Measurements from ENCODE around the gene NR1I3.
A peak's percentile ranks its signal among the peaks of the same experiment; 100 is the strongest.

The NR1I3 gene

DNA sequence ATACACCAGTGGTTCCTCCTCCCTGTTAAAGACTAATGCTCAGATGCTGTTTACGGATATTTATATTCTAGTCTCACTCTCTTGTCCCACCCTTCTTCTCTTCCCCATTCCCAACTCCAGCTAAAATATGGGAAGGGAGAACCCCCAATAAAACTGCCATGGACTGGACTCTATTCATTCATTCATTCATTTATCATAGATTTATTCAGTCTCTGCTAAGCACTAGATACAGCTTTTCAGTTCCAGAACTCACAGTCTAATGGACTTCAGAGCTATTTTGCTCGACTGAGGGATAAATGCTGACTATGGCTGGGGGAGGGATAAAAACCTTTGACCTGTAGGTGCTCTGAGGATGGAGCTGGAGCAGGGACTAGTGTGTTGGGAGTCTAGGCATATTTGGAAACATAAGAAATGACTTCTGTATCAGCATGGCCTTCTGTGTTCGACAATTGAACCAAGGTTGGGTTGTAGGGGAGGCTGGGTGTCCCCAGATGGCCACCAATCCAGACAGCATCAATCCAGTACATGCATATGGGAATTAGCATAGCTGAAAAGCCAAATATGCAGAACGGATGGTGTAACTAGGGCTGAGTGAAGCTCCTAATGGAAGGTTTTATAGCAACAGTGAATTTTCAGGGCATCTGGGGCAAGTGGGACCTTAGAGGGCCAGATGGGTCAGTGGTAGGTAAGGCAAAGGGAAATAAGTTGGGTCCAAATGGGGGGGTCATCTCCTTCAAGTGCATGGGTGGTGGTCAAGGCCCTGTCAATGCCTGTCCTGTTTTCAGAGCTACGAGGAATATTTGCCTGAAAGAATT, 18.7 kb downstream of the NR1I3 start:
- no peak for DNase-seq (ENCODE audit: low read depth in 2 of 2, low spot score in 1 of 2)

DNA sequence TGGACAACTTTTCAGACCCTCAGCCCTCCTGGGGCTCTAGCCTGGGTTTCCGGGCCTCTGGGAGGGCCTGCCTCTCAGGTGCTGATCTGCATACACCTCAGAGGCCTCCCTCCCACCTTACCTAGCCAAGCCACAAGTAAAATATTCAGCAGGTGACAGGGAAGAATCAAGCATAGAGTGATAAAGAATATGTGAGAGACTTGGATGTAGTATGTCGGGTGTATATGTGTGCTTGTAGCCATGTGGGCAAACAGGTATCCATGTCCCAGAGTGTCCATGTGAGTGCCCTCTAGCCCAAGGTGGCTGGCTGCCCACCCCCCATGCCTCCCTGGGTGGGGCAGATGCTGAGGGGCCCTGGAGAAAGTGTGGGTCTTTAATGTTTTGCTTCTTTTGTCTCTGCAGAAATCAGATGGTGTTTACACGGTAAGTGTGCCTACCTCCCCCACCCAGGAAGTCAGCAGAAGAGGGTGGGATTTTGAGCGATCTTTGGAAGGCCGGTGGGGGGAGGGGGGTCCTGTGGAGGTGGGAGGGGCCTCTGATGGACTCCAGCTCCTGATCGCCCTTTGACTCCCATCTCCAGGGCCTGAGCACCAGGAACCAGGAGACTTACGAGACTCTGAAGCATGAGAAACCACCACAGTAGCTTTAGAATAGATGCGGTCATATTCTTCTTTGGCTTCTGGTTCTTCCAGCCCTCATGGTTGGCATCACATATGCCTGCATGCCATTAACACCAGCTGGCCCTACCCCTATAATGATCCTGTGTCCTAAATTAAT, 19.5 kb downstream of the NR1I3 start:
- DNase-seq (ENCODE audit: low read depth in 2 of 2, low spot score in 1 of 2) = no peak

DNA sequence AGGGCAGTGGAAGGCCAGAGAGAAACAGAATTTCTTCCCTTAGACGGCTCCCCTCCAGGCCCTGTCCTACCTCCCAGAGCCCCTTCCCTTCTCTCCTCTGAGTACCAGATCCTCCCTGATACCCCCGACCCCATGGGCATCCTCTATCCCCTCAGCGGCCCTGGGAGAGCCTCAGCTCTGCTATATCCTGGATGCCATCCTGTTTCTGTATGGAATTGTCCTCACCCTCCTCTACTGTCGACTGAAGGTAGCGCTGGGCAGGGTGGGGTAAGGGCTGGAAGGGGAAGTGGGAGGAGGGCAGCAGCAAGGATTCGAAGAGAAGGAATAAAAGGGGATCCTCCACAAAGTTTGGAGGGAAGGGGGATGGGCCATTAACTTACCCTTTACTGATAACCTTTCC, 20.2 kb downstream of the NR1I3 start:
- DNase-seq (ENCODE audit: low read depth in 2 of 2, low spot score in 1 of 2) = no peak

DNA sequence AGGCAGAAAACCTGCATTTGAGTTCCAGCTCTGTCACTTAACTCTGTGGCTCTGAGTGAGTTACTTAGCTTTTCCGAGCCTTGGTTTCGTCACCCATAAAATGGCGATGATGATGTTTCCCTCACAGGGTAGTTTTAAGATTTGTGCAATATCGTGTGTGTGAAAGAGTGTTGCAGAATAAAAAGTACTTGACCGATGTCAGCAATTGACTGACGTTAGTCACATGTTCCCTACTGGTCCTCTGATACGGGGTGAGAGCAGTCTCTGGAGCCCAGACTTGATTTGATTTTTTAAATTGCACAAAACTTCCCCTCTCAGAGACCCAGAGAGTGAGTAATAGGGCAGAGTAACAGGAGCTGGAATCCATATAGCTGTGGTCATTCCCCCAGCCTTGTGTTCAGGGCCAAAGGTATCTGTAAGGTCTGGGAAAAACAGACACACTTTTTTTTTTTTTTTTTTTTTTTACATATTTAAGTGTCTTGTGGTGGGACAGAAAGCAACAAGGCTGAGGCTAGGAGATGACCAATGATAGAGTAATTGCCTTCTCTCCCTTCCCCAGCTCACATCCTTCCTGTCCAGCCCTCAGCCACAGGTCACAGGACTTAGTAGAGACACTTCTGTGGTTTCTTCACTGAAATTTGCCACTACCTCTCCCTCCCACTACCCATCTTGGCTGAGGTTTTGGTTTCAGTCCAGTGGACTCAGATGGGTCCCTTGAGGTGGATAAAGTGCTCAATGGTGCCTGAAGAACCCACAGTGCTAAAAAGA, 20.9 kb downstream of the NR1I3 start:
- no peak for DNase-seq (ENCODE audit: low read depth in 2 of 2, low spot score in 1 of 2)

DNA sequence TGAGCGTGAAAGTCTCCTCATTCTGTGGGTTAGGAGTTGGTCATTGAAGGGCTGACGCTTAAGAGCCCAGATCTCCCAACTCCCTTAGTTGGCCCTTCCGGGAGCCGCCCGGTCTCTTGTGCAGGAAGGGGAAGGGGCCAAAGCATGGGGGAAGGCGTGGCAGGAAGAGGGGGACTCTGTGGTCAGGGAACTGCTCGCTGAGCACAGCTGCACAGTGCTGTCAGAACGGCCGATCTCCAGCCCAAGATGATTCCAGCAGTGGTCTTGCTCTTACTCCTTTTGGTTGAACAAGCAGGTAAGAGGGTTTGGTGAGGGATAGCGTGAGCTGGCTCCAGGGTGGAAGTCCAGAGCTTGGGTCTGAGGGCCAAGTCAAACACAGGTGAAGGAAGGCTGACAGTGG, 22.9 kb downstream of the NR1I3 start, which contains the start of gene FCER1G:
Gene FCER1G (plus strand): TSS at position 220 of the 400 bp plus-strand sequence. CDS start 27 bp downstream, at position 247.
- no peak for DNase-seq (ENCODE audit: low read depth in 2 of 2, low spot score in 1 of 2)

DNA sequence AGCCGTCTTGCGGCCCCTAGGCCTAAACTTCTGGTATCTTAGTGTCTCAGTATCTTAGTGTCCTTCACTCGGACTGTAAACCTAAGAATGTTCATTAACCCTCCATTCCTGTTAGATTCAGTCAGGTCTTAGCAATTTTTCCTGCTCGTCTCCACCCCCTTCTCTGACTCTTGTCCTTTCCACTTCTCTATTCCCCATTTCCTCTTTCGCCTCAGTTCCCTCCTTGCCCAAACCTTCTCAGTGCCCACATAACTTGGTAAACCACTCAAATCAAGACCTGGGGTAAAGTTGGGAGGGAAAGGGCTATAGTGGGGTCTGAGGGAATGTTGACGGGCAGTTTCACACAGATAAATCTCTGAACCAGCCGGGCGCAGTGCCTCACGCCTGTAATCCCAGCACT, 23.6 kb downstream of the NR1I3 start:
- DNase-seq (ENCODE audit: low read depth in 2 of 2, low spot score in 1 of 2) = no peak

DNA sequence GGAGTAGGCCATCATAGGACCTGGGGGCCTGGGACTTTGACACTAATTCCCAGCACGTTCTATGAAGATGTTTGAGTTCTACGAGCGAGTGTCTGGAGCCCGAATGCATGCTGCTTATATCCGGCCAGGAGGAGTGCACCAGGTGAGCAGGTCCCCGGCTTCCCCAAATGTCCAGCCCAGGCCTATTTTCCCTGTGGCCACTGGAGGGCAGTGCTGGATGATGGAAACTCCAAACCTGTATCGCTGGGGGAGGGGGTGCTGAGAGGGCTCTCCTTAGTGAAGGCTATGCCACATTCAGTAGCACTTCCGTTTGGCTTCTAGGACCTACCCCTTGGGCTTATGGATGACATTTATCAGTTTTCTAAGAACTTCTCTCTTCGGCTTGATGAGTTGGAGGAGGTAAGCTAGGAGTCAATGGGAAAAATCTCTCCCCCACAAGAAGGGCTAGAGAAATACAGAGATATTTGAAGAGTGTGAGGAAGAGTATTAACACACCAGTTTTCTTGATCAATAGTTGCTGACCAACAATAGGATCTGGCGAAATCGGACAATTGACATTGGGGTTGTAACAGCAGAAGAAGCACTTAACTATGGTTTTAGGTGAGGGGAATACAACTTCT, 28.1 kb downstream of the NR1I3 start:
- DNase-seq (ENCODE audit: low read depth in 2 of 2, low spot score in 1 of 2) = peak in 1 of 2 donors; percentile 45

DNA sequence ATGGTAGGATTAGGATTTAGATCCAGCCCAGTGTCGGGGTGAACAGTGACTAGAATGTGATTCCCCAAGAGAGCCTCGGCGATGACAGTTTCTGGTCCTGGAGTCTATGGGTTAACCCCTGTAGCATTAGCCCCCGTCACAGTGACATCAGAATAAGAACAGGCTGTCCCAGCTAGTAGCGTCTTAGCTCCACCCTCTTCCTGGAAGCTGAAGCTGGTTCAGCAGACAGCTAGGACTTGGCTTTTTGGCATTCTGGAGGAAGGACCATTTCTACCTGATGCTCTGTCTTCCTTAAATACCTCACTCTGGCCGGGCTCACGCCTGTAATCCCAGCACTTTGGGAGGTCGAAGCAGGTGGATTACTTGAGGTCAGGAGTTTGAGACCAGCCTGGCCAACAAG, 30.8 kb downstream of the NR1I3 start:
- DNase-seq (ENCODE audit: low read depth in 2 of 2, low spot score in 1 of 2) = no peak

DNA sequence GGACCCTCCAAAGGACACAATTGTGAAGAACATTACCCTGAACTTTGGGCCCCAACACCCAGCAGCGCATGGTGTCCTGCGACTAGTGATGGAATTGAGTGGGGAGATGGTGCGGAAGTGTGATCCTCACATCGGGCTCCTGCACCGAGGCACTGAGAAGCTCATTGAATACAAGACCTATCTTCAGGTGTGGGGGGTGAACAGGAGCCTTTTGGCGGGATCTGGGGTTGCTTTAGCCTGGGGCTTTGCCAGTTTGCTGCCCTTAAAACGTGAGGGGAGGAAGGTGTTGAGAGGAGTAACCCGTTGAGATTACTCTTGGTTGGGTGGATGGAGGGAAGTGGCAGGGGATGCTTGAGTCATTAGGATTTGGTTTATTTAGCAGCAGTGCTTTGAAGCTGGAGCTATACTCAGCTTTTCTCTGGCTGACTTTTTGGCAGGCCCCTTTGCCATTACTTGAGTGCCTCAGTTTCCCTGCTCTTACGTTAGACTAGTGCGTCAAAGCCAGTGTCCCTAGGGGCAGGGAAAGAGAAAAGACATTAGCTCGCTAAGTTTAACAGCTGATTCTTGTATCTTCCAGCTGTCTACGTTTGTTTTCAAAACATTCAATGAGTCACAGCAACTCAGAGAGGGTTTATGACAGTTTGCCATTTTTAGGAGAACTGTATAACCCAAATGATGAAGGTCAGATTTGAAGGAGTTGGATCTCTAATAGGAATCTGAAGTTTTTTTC, 31.4 kb downstream of the NR1I3 start:
- DNase-seq (ENCODE audit: low read depth in 2 of 2, low spot score in 1 of 2) = no peak

DNA sequence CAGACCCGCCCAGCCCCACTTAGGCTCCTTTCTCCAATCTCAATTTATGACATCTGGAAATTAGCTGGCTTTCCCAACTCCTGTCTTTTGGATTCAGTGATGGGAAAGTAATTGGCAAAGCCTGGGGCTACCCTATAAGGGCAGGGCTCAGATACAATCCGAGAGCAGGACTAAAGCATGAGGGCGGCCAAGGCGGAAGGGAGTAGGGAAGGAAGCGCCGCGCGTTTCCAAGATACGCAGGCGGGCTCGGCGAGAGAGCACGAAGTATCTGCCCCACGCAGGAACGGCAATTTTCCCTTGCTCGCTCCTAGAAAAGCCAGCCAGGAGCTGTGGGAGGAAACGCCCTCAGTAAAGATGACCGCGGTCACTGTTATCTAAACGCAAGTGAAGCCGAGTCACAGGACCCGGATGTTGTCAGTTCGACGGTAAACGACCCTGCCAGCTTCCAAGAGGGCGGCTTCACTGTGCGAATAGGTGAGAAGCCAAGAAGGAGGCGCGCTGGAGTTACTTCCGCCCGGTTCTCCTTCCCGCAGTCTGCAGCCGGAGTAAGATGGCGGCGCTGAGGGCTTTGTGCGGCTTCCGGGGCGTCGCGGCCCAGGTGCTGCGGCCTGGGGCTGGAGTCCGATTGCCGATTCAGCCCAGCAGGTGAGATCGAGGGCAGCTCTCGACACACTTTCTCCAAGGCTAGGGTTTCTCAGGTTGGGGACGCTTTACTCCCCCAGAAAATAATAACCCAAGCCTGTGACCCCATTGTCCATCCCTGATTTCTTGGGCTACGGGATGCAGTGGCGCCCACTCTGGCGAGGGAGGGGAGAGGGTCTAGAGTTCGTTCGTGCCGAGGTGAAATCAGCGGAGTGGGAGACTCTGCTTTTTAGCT, 35.9 kb downstream of the NR1I3 start, which contains the start of gene NDUFS2:
Gene NDUFS2 (plus strand): TSS at position 532 of the 877 bp plus-strand sequence. CDS start 19 bp downstream, at position 551.
- peak; percentile 88 to 92 for DNase-seq (ENCODE audit: low read depth in 2 of 2, low spot score in 1 of 2)

DNA sequence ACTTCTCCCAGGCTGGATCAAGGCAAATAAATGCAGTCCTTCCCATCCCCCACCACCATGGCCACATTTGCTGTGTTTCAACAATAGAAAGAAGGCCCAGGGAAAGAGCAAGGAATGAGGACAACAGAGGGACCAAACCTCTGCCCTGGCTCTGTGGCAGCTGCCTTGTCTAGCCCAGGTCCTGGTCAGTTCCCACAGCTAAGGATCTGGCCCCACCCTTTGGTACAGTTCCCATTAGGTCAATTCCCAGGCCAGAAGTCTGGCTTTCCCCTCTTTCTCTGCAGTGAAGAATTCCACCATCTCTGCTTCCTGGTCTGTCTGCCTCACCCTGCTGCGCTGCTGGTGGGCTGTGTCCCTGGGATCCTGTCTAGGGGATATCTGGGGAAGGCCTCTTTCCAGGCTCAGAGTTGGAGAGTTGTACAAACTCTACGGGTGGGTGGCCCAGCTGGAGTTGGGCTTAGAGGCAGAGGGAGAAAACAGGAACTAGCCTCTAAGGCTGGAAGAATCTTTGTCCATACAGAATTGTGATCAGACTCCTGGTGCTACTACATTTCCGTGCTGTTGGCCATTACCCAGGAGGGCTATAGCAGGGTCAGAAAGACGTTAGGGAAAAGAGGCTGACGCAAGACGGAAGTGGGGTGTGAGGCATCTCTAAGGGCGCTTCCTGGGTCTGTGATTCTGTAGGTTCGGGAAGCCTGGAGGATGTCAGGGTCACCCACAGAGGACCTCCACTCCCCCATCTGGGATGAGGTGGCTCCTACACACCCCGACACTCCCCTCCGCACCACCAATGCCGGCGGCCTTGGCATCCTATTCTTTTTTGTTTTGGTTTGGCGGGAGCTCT, 36.8 kb downstream of the NR1I3 start:
- DNase-seq (ENCODE audit: low read depth in 2 of 2, low spot score in 1 of 2) = no peak

DNA sequence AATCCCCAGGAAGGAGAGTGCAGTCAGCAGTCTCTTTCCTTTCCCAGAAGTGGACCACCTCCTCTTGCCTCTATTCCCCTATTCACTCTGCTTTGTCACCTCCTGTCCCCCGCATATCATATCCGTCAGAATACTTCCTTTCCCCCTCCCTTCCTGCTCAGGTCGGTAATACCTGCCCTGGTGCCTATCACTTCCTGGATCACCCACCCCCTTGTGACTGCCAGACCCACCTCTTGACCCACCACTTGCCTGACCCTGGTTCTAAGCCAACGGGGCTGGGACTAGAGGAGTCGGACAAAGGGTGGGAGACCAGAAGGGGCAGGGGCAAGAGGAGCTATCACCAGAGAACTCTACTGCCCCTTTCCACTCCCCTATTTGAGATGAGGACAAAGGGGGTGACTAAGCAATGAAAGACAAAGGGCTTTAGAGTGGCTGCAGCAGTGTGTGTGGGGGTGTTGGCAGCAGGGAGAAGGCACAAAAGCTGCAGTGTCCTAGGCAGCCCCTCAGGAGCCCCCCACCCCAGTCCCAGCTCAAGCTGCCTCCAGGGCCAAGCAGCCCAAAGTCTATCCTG, 37.5 kb downstream of the NR1I3 start:
- DNase-seq (ENCODE audit: low read depth in 2 of 2, low spot score in 1 of 2) = no peak

DNA sequence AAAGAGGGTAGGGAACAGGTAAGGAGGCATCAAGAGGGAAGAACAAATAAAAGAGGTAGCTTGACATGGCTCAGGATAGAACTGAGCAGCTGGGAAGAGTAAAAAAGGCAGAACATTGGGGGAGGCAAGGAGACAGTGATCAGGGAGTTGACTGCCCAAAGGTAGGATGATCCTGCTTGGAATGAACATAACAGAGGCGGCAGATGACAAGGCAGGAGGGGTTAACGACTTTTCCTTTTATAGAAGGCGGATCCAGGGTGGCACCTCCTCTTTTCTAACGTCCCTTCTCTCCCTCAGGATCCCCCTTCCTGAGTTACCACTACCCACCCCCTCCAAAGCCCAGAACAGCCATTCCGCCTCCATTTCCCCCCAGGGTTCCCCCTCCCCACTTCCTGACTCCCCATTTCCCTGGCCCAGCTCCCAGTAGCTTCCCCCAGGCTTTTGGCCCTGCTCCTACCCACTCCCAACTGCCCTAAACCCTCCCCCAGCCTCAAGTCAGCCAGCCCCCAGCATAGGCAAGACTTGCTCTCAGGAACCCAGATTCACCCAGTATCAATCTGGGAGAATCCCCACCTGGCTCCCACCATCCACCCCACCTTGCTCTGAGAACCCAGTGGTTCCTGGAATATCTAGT, 38.4 kb downstream of the NR1I3 start:
- no peak for DNase-seq (ENCODE audit: low read depth in 2 of 2, low spot score in 1 of 2)

DNA sequence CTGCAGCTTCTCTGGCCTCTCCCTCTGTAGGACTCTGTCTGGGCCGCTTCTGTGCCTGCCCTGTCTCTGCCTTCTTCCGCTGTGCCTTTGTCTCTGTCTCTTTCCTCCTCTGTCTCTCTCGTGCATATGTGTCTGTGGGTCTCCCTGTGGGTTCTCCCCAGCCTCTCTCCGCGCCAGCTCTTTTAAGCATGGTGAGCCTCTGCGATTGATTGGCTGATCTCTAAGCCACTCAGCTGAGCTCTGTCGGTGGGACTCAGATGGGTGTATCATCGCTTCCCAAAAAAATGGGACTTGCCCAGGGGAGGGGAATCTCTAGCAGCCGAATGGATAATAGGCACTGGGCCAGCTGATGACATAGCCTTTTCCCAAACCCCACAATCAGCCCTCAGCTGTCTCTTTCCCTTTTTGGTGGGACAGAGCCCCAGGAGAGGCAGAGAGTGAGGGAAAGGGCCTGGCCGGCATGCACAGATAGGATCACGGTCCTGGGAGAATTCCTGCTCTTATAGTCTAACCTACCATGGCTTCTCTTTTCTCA, 39.0 kb downstream of the NR1I3 start, which contains the start of gene ADAMTS4:
Gene ADAMTS4 (minus strand): TSS at position 158 of the 535 bp plus-strand sequence. CDS start 427 bp downstream, outside the sequence.
- DNase-seq (ENCODE audit: low read depth in 2 of 2, low spot score in 1 of 2) = no peak

DNA sequence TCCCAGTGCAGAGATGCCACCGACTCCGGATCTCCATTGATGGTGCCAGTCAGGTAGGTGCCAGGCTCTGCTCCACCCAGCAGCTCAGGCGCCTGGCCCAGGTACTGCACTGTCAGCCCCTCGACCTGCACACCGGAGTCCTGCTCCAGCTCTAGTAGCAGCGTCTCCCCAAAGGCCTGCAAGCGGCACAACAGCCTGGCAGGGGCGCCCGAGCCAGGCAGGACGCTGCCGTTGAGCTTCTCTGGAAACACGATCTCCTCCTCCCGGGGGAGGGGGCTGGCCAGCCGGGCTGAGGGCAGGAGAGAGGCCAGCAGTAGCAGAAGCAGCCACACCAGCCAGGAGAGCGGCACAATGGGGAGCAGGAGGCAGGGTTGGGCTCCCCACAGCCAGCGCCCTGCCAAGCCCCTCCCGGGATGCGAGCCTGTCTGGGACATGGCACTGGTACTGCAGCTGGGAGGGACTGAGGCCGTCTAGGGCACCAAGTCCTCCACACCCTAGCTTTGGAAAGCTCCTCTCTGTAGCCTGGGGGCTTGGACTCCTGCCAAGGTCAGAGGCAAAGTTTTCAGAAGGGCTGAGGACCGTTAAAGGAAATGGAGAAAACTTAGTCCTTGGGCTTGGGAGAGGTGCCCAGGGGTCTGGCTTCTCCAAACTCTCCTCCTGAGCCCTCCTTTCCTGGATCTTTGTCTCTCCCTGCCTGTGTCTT, 39.7 kb downstream of the NR1I3 start:
- DNase-seq (ENCODE audit: low read depth in 2 of 2, low spot score in 1 of 2) = no peak

DNA sequence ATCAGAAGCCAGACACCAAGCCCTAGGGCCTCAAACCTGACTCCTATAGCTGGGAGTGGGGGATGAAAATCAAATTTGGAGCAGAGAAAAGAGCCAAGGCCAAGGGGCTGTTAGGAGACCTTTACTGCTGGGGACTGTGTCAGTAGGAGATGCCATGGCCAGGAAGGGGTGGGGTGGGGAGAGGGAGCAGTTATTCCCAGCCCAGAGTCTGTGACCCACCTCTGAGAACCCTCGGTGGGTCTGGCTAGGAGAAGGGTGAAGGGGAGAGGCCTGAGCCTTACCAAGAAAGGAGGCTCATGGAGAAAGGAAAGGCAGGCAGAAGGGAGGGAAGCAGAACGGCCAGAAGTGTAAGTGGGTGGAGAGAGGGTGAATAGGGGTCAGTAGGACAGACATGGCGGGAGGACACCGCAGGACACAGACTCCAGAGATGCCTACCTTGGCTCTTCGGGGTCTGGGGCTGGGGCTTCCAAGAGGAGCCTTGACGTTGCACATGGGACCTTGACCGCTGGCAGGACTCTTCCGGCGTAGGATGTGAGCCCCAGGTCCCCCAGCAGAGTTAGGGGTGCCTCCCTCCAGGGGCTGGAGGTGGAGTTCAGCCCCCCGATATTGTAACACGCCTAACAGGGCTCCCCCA, 40.3 kb downstream of the NR1I3 start:
- no peak for DNase-seq (ENCODE audit: low read depth in 2 of 2, low spot score in 1 of 2)

Measured in stimulated activated CD8-positive, alpha-beta memory T cell treated with anti-CD3 and anti-CD28 coated beads, Interleukin-4, amount 100 ng/mL, for 1 hour (primary cell).